ENCODE data around the gene UBR4. TPM values are rescaled to one million over a fixed set of nuclear protein-coding genes. Genes with fewer than 3 reads are reported as not detected.
A peak's percentile ranks its signal among the peaks of the same experiment; 100 is the strongest.

The UBR4 gene
- polyA plus RNA-seq (2011; rRNA removed) (74.3 and 135 TPM in 2 replicates), polyA plus RNA-seq (2017; fragmentation: RNase III; extraction: RNeasy Plus Mini Kit Qiagen cat#74134 plus additional on column Dnase treatment) (50.5 to 63.0 TPM (median 55.8 TPM) in 3 replicates), polyA minus RNA-seq (2011; rRNA and poly(A)+ RNA removed) (277 and 322 TPM in 2 replicates)
- polyA plus RNA-seq (2012; cell fraction: cytosol; rRNA removed) = 77.3 and 78.0 TPM in 2 replicates
- 287 and 459 TPM in 2 replicates for polyA plus RNA-seq (2012; cell fraction: nucleus; rRNA removed)

- Histone ChIP-seq H3K27ac (peak within 1 kb of the TSS; percentile 88 to 99), H3K9me3 (no peaks in the 10 kb centered on the region), H3K4me1 (peaks cover 19% of the 10 kb centered on the region; the same call in 2 of the 3 replicates), H3K4me3 (peak within 1 kb of the TSS; percentile 92), H3K4me2 (peak within 1 kb of the TSS; percentile 89)
- TF ChIP-seq MAZ (IDR thresholded peaks at IDR 0.05; ENCODE audit: borderline replicate concordance, low read depth, low read length) (no peak), PHF8 (IDR thresholded peaks at IDR 0.05; ENCODE audit: borderline replicate concordance, low read depth) (peak; percentile 76; the same call in 1 of the 2 replicates), FOSL2 (IDR thresholded peaks at IDR 0.05) (no peak), FOSL2 (CRISPR knock-in tag; IDR thresholded peaks at IDR 0.05) (peak; percentile 56; the same call in 1 of the 2 replicates), E2F6 (IDR thresholded peaks at IDR 0.05; ENCODE audit: borderline replicate concordance, low read depth) (peak; percentile 92; the same call in 1 of the 2 replicates), RFX5 (IDR thresholded peaks at IDR 0.05) (no peak), BCL3 (IDR thresholded peaks at IDR 0.05) (peak; percentile 73; the same call in 1 of the 3 replicates), POLR2A (IDR thresholded peaks at IDR 0.05; ENCODE audit: low read length) (peak; percentile 56), RAD21 (conservative IDR thresholded peaks at IDR 0.05 in 1 of 2, IDR thresholded peaks at IDR 0.05 in 1 of 2) (no peak), JUN (IDR thresholded peaks at IDR 0.05) (peak; percentile 55 to 78; a peak in 4 of 5 replicates), CEBPB (IDR thresholded peaks at IDR 0.05) (peak; percentile 58 to 65; a peak in 3 of 4 replicates), HOXB13 (CRISPR knock-in tag; IDR thresholded peaks at IDR 0.05; ENCODE audit: low read depth) (peak; percentile 56; the same call in 1 of the 2 replicates), ZFP36 (IDR thresholded peaks at IDR 0.05; ENCODE audit: borderline replicate concordance, partially characterized antibody) (peak; percentile 27), EP300 (IDR thresholded peaks at IDR 0.05) (no peak), MAX (IDR thresholded peaks at IDR 0.05) (peak; percentile 88), ATOH8 (CRISPR knock-in tag; IDR thresholded peaks at IDR 0.05; ENCODE audit: low read depth) (0 out of 2 replicates have a peak, but pooled peaks have one; percentile 54), EHF (CRISPR knock-in tag; IDR thresholded peaks at IDR 0.05) (no peak; the same call in 1 of the 2 replicates), KDM5A (IDR thresholded peaks at IDR 0.05) (peak; percentile 52; the same call in 1 of the 2 replicates)
- ChIA-PET CTCF (interaction anchor here (1.0 kb wide), 1 partner anchor 31 kb away, joined by 6 read pairs; no protein-coding TSS in a partner anchor), POLR2A (no interaction called here)
- DNase-seq (ENCODE audit: low read depth in 1 of 2, low spot score in 1 of 2) = peak; percentile 69 to 95
- peak; percentile 92 to 95 for ATAC-seq
- WGBS (ENCODE audit: missing lambda C conversion rate) = 0% methylated on average over 10 of the region's 80 CpGs
- no peak for FAIRE-seq
These were observed at the start of gene UBR4 for GRCh38 chr1:19209990-19210771. UBR4 (minus strand) TSS chr1:19210266; CDS start chr1:19210248, 18 bp downstream.

GRCh38 chr1:19258353-19258752 is 48.3 kb upstream of the UBR4 start:
- DNase-seq (ENCODE audit: low read depth in 1 of 2, low spot score in 1 of 2) (no peak), ATAC-seq (no peak), FAIRE-seq (no peak)
- ChIA-PET CTCF (interaction anchor here (1.2 kb wide), 1 partner anchor 22 kb away, joined by 5 read pairs; no protein-coding TSS in a partner anchor), POLR2A (no interaction called here)
- Histone ChIP-seq H3K4me3 (no peak overlapping the region), H3K9me3 (no peaks in the 10 kb centered on the region), H3K4me2 (no peak overlapping the region), H3K4me1 (peaks cover 9% of the 10 kb centered on the region; the same call in 2 of the 3 replicates), H3K27ac (no peak overlapping the region)
- 97% methylated on average over 10 of the region's 10 CpGs for WGBS (ENCODE audit: missing lambda C conversion rate)
- TF ChIP-seq ZSCAN20 (CRISPR knock-in tag; IDR thresholded peaks at IDR 0.05) (no peak), HMGXB4 (CRISPR knock-in tag; IDR thresholded peaks at IDR 0.05; ENCODE audit: borderline replicate concordance) (no peak), CHD2 (IDR thresholded peaks at IDR 0.05; ENCODE audit: low read length, partially characterized antibody) (no peak), ZC3H11A (IDR thresholded peaks at IDR 0.05) (no peak), GATA3 (IDR thresholded peaks at IDR 0.05; ENCODE audit: borderline replicate concordance) (no peak), ATOH8 (CRISPR knock-in tag; IDR thresholded peaks at IDR 0.05; ENCODE audit: low read depth) (no peak), ZNF302 (CRISPR knock-in tag; IDR thresholded peaks at IDR 0.05) (no peak), FOXS1 (CRISPR knock-in tag; IDR thresholded peaks at IDR 0.05) (no peak), MYC (IDR thresholded peaks at IDR 0.05; ENCODE audit: borderline replicate concordance, low read length) (no peak), HOXB13 (CRISPR knock-in tag; IDR thresholded peaks at IDR 0.05; ENCODE audit: low read depth) (no peak), RFX5 (IDR thresholded peaks at IDR 0.05) (no peak), CTCF (IDR thresholded peaks at IDR 0.05) (no peak)
